NCI-H748 treated with DMSO at 0.1 percent for 48 hours (cell line): Measurements from ENCODE around the gene ANAPC2.

Experiments
- DNase-seq: peaks from one replicate; lab custom pipeline; 2025; lab: John Stamatoyannopoulos, UW

Gene ANAPC2

GRCh38 chr9:137215196-137215986 lies 27.0 kb upstream of the ANAPC2 start:
- no peak for DNase-seq

- DNase-seq: no peak
Observed at GRCh38 chr9:137214620-137215019, 26.3 kb upstream of the ANAPC2 start.

GRCh38 chr9:137213160-137214060 lies 25.1 kb upstream of the ANAPC2 start:
- no peak for DNase-seq

- no peak for DNase-seq
Observed at GRCh38 chr9:137212520-137212919, 24.2 kb upstream of the ANAPC2 start.

GRCh38 chr9:137211532-137211931 lies 23.2 kb upstream of the ANAPC2 start:
- DNase-seq: no peak

GRCh38 chr9:137206602-137207001 lies 18.2 kb upstream of the ANAPC2 start:
- DNase-seq: no peak

GRCh38 chr9:137205126-137206069 lies 17.0 kb upstream of the ANAPC2 start, which contains the start of the genes NDOR1 and TMEM203:
NDOR1 (plus strand) TSS chr9:137205700; CDS start chr9:137205778, 78 bp downstream.
TMEM203 (minus strand) TSS chr9:137205648; CDS start chr9:137205414, 234 bp downstream.
- DNase-seq: peak; percentile 44

GRCh38 chr9:137204731-137205125 lies 16.4 kb upstream of the ANAPC2 start:
- DNase-seq: no peak

- DNase-seq: no peak
Observed at GRCh38 chr9:137202966-137203365, 14.6 kb upstream of the ANAPC2 start.

- DNase-seq: no peak
Observed at GRCh38 chr9:137201205-137201868, 13.0 kb upstream of the ANAPC2 start.

- DNase-seq: peak; percentile 98
Observed at GRCh38 chr9:137200311-137201204, 12.2 kb upstream of the ANAPC2 start, which contains the start of gene TPRN. TPRN (minus strand) TSS chr9:137200741; CDS start chr9:137200711, 30 bp downstream.

GRCh38 chr9:137199411-137200121 lies 11.2 kb upstream of the ANAPC2 start:
- DNase-seq: no peak

- no peak for DNase-seq
Observed at GRCh38 chr9:137198902-137199283, 10.5 kb upstream of the ANAPC2 start.

GRCh38 chr9:137198051-137198901 lies 9.9 kb upstream of the ANAPC2 start:
- no peak for DNase-seq

GRCh38 chr9:137195525-137196220 lies 7.3 kb upstream of the ANAPC2 start:
- DNase-seq: peak; percentile 79

GRCh38 chr9:137194909-137195308 lies 6.5 kb upstream of the ANAPC2 start:
- DNase-seq: no peak

- DNase-seq: no peak
Observed at GRCh38 chr9:137194388-137194787, 6.0 kb upstream of the ANAPC2 start.

- no peak for DNase-seq
Observed at GRCh38 chr9:137193771-137194170, 5.4 kb upstream of the ANAPC2 start.
